Measurements from ENCODE around the gene RASSF1.
A peak's percentile ranks its signal among the peaks of the same experiment; 100 is the strongest.

Gene RASSF1

GRCh38 chr3:50370594-50370993, 30.0 kb upstream of the RASSF1 start:
- no peak overlapping the region for H3K4me3 ChIP-seq
- H3K4me2 ChIP-seq: no peak overlapping the region
- peaks cover 1 to 58% (median 42%) of the 10 kb centered on the region in 10 experiments; a peak in 19 of 20 replicates for H3K4me1 ChIP-seq
- H3K36me3 ChIP-seq: no peaks in the 10 kb centered on the region
- H3K9me3 ChIP-seq (replicated peaks in 1 of 11): no peaks in the 10 kb centered on the region
- H3K9ac ChIP-seq: no peak overlapping the region
- H3K27me3 ChIP-seq: no peaks in the 10 kb centered on the region
- no peak overlapping the region for H3K27ac ChIP-seq
- H4K20me1 ChIP-seq: no peaks in the 10 kb centered on the region
- no peak for TF ChIP-seq Cebpa-rat (IDR thresholded peaks at IDR 0.05)

DNA sequence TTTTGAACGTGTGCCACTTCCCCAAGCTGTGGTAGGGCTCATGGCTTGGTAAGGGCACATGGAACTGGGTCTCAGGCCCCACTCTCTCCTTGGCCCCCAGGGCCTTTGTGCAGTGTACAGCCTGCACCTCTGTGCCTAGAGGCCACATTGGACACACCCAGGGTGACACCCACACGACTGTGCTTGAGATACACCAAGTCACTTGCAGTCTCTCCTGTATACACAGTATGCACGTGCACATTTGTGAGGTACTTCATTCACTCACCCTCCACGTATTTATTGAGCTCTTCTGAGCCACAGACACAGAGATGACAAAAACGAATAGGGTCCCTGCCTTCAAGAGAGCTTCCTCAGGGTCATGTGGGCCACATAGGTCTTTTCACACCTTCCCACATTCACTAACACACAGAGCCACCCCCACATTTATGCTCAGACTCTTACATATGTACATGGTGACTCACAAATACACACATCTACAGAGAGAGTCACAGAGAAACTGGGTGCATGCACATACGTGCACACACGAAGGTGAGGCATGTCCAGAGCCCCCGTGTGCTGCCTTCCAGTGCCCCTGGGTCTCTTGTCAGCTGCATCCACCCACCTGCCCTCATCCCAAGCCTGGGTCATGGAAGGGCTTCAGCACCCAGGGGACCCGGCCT, 28.5 kb upstream of the RASSF1 start:
- H3K4me1 ChIP-seq: peaks cover 11 to 55% (median 40%) of the 10 kb centered on the region in 10 experiments; a peak in 19 of 20 replicates
- H3K9ac ChIP-seq: no peak overlapping the region
- no peaks in the 10 kb centered on the region for H3K9me3 ChIP-seq (replicated peaks in 1 of 11)
- peak overlapping the region in 3 of 11 experiments; percentile 28 to 38 (median 29); a peak in 2 of 22 replicates for H3K4me2 ChIP-seq
- H3K4me3 ChIP-seq: no peak overlapping the region
- no peaks in the 10 kb centered on the region for H3K27me3 ChIP-seq
- H3K36me3 ChIP-seq: no peaks in the 10 kb centered on the region
- no peaks in the 10 kb centered on the region for H4K20me1 ChIP-seq
- no peak overlapping the region for H3K27ac ChIP-seq
- no peak for TF ChIP-seq Cebpa-rat (IDR thresholded peaks at IDR 0.05)

GRCh38 chr3:50365842-50366220, 25.2 kb upstream of the RASSF1 start:
- peak overlapping the region in 9 of 11 experiments; percentile 56 to 78 (median 74); a peak in 16 of 22 replicates for H3K9ac ChIP-seq
- H3K4me3 ChIP-seq: peak overlapping the region; percentile 53 to 74 (median 62); a peak in 19 of 20 replicates
- H3K9me3 ChIP-seq (replicated peaks in 1 of 11): no peaks in the 10 kb centered on the region
- TF ChIP-seq Cebpa-rat (IDR thresholded peaks at IDR 0.05): no peak
- no peaks in the 10 kb centered on the region for H3K27me3 ChIP-seq
- peaks cover 11 to 48% (median 35%) of the 10 kb centered on the region in 10 experiments; a peak in 19 of 20 replicates for H3K4me1 ChIP-seq
- H3K4me2 ChIP-seq: peak overlapping the region; percentile 80 to 97 (median 90)
- H4K20me1 ChIP-seq: no peaks in the 10 kb centered on the region
- H3K36me3 ChIP-seq: no peaks in the 10 kb centered on the region
- peak overlapping the region in 8 of 11 experiments; percentile 49 to 78 (median 66); a peak in 14 of 22 replicates for H3K27ac ChIP-seq

DNA sequence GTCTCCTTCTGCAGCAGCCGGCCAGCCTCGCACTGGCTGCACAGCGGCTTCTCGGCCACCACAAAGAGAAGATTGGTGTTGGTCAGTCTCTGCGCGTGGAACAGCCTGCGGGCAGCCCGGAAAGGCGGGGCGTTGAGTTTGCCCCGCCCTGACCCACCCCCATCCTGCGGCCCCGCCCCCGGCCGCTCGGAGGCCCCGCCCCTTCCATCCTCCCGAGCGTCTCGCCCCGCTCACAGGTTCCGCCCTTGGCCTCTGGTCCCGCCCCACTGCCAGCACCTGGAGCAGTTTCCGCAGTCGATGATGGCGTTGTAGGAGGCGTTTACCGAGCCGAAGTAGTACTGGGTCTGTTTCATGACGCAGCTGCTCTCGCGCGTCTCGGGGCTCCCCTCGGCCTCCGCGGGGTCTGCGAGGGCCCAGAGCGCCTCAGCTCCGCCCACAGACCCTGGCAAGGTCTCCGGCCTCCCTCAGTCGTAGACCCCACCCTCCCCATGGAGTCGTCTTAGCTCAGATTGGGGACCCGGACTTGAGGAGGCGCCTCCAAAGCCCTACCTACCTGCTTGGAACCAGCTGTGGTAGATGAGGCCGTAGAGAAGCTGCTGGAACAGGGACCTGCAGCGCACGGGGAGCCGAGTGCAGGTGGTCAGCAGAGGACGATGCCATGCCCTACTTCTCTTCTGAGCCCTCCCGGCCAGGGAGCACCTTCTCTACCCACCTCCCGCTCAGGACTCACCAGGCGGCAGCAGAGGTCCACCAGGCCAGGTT, 24.6 kb upstream of the RASSF1 start:
- H3K27ac ChIP-seq: peak overlapping the region in 9 of 11 experiments; percentile 47 to 78 (median 66); a peak in 17 of 22 replicates
- H3K4me2 ChIP-seq: peak overlapping the region; percentile 86 to 97 (median 92)
- no peaks in the 10 kb centered on the region for H4K20me1 ChIP-seq
- no peaks in the 10 kb centered on the region for H3K9me3 ChIP-seq (replicated peaks in 1 of 11)
- no peaks in the 10 kb centered on the region for H3K36me3 ChIP-seq
- H3K9ac ChIP-seq: peak overlapping the region; percentile 46 to 78 (median 74); a peak in 21 of 22 replicates
- H3K4me1 ChIP-seq: peaks cover 11 to 48% (median 35%) of the 10 kb centered on the region in 10 experiments; a peak in 19 of 20 replicates
- no peaks in the 10 kb centered on the region for H3K27me3 ChIP-seq
- peak overlapping the region; percentile 53 to 74 (median 62) for H3K4me3 ChIP-seq
- no peak for TF ChIP-seq Cebpa-rat (IDR thresholded peaks at IDR 0.05)

DNA sequence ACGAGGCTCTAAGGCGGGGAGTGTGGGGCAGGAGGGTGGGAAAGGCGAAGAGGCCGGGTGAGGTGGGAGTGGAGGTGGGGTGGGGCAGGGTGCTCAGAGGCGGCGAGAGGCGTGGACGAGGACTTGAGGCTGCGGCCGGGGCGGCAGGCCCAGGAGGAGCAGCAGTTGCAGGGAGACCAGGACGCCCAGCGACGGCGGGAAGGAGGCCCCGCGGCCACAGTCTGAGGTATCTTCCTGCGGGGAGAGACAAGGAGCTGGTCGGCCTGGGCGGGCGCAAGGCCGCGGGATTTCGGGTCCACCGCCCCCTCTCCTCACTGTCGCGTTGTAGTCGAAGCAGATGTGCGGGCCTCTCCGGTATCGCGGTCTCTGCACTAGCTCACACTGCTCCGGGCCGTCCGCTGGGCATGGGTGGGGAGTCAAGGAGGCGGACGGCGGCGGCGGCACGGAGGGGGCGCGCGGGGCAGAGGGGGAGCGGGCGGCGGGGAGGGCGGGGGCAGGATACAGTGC, 24.0 kb upstream of the RASSF1 start:
- TF ChIP-seq Cebpa-rat (IDR thresholded peaks at IDR 0.05): no peak
- H3K27ac ChIP-seq: peak overlapping the region in 4 of 11 experiments; percentile 21 to 51 (median 43); a peak in 4 of 22 replicates
- peak overlapping the region; percentile 33 to 77 (median 65); a peak in 18 of 22 replicates for H3K9ac ChIP-seq
- H3K36me3 ChIP-seq: no peaks in the 10 kb centered on the region
- no peaks in the 10 kb centered on the region for H3K27me3 ChIP-seq
- no peaks in the 10 kb centered on the region for H4K20me1 ChIP-seq
- H3K4me2 ChIP-seq: peak overlapping the region; percentile 86 to 96 (median 92)
- H3K9me3 ChIP-seq (replicated peaks in 1 of 11): no peaks in the 10 kb centered on the region
- peaks cover 11 to 50% (median 37%) of the 10 kb centered on the region in 10 experiments; a peak in 19 of 20 replicates for H3K4me1 ChIP-seq
- peak overlapping the region; percentile 53 to 74 (median 62) for H3K4me3 ChIP-seq

GRCh38 chr3:50359760-50360110, 19.1 kb upstream of the RASSF1 start:
- H3K9ac ChIP-seq: peak overlapping the region in 3 of 11 experiments; percentile 16 to 92 (median 91); a peak in 2 of 22 replicates
- no peaks in the 10 kb centered on the region for H3K27me3 ChIP-seq
- H4K20me1 ChIP-seq: peaks cover 40 to 44% (median 43%) of the 10 kb centered on the region in 11 experiments
- H3K27ac ChIP-seq: peak overlapping the region in 3 of 11 experiments; percentile 15 to 96 (median 47); a peak in 6 of 22 replicates
- TF ChIP-seq Cebpa-rat (IDR thresholded peaks at IDR 0.05): no peak
- peaks cover 44 to 62% (median 58%) of the 10 kb centered on the region in 10 experiments for H3K4me1 ChIP-seq
- H3K36me3 ChIP-seq: peaks cover 23 to 37% (median 28%) of the 10 kb centered on the region in 11 experiments
- no peaks in the 10 kb centered on the region for H3K9me3 ChIP-seq (replicated peaks in 1 of 11)
- H3K4me2 ChIP-seq: peak overlapping the region; percentile 29 to 100 (median 55); a peak in 18 of 22 replicates
- peak overlapping the region in 4 of 10 experiments; percentile 72 to 82 (median 78); a peak in 5 of 20 replicates for H3K4me3 ChIP-seq

- TF ChIP-seq Cebpa-rat (IDR thresholded peaks at IDR 0.05): no peak
- H3K9ac ChIP-seq: peak within 1 kb of the TSS; percentile 91 to 99 (median 93)
- H3K4me1 ChIP-seq: peaks cover 44 to 59% (median 53%) of the 10 kb centered on the region in 10 experiments
- H3K4me3 ChIP-seq: peak within 1 kb of the TSS; percentile 72 to 96 (median 82)
- H3K9me3 ChIP-seq (replicated peaks in 1 of 11): no peaks in the 10 kb centered on the region
- H3K36me3 ChIP-seq: peaks cover 29 to 43% (median 34%) of the 10 kb centered on the region in 11 experiments
- H4K20me1 ChIP-seq: peaks cover 46 to 50% (median 49%) of the 10 kb centered on the region in 11 experiments
- H3K27me3 ChIP-seq: no peaks in the 10 kb centered on the region
- H3K4me2 ChIP-seq: peak within 1 kb of the TSS; percentile 92 to 100 (median 99)
- H3K27ac ChIP-seq: peak within 1 kb of the TSS; percentile 84 to 96 (median 91)
Measured at GRCh38 chr3:50358911-50359759, 18.5 kb upstream of the RASSF1 start, which contains the start of gene TMEM115. Gene TMEM115 (minus strand): TSS chr3:50359521. CDS start chr3:50359063, 458 bp downstream.

DNA sequence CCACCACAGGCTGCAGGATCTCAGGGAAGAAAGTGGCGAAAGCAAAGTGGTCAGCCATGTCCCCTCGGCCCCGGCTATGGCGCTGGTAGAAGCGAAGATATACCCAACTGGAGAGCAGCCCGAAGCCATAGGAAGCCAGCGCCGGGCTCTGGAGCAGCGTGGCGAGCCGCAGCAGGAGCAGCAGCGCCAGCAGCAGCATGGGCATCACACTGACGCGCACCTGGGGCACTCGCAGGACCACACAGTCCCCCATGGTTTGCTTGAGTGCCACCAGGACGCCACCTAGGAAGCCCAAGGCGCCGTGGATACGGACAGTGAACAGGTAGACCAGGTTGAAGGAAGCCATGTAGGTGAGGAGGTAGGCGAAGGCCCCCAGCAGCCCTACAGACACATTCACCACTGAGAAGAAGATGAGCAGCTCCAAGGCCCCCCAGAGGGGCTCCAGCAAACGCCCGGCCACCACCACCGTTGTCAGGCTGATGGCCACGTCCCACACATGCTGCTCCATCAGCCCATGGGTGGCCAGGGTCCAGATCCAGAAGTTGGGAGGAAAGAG, 17.8 kb upstream of the RASSF1 start:
- Histone ChIP-seq H4K20me1 (peaks cover 53 to 57% (median 56%) of the 10 kb centered on the region in 11 experiments), H3K27ac (peak overlapping the region; percentile 84 to 96 (median 91)), H3K4me2 (peak overlapping the region; percentile 92 to 100 (median 99)), H3K9me3 (replicated peaks in 1 of 11) (no peaks in the 10 kb centered on the region), H3K9ac (peak overlapping the region; percentile 91 to 99 (median 93)), H3K4me3 (peak overlapping the region; percentile 72 to 96 (median 82)), H3K4me1 (peaks cover 42 to 64% (median 55%) of the 10 kb centered on the region in 10 experiments), H3K36me3 (peaks cover 36 to 50% (median 41%) of the 10 kb centered on the region in 11 experiments), H3K27me3 (no peaks in the 10 kb centered on the region)
- no peak for TF ChIP-seq Cebpa-rat (IDR thresholded peaks at IDR 0.05)

Data from BLaER1 treated with 17β-estradiol and CSF1 and Interleukin-3, amounts not matched to agents 10 nM and 100 nM (cell line).